B cell (primary cell): ENCODE data around the gene SPN. TPM values are rescaled to one million over a fixed set of nuclear protein-coding genes. Genes with fewer than 3 reads are reported as not detected.

ENCODE experiments used
- ATAC-seq: fragments of 200-7000 bp; cut with Tn5 transposase; one replicate; pipeline ENCODE4 v1.10.0; 2021; ENCODE audit warnings: low read depth, mild to moderate bottlenecking, moderate number of reproducible peaks, moderate library complexity
- CTCF ChIA-PET: fragments of 350-600 bp; sonication (Branson Sonifier 250); formaldehyde crosslinking; loops from one replicate; lab custom pipeline; 2021; ENCODE audit warnings: antibody characterized with exemption, inconsistent platforms; lab: Charles Lee
- POLR2A ChIA-PET: fragments of 350-600 bp; sonication (Branson Sonifier 250); formaldehyde crosslinking; loops from one replicate; lab custom pipeline; 2021; ENCODE audit warnings: antibody characterized with exemption; lab: Charles Lee
- DNase-seq: peaks from one replicate; pipeline ENCODE4 v3.0.0; 2013
- H2AFZ ChIP-seq: 2 replicates; pipeline ENCODE4 v1.6.1; 2012; ENCODE audit warnings: mild to moderate bottlenecking, low read depth, low read length; ENCODE audit not compliant: insufficient read depth, poor library complexity, severe bottlenecking
- H3K27ac ChIP-seq, 2 donors: 1 replicate in 1 of 2; 2 replicates in 1 of 2; pipeline ENCODE4 v1.5.1; 2012 to 2013; ENCODE audit warnings: low read length in 2 of 2, mild to moderate bottlenecking in 2 of 2, moderate library complexity in 1 of 2
- H3K27me3 ChIP-seq, 4 experiments: fragments of 200-600 bp in 1 of 4; sonication (generic) in 1 of 4; replicated peaks in 1 of 4; 1 replicate in 2 of 4; 2 replicates in 2 of 4; pipeline versions ENCODE4 v1.6.1 to v1.7.0; 2013 to 2016; ENCODE audit warnings: low read length in 3 of 4, mild to moderate bottlenecking in 2 of 4, mixed read lengths in 1 of 4, moderate library complexity in 1 of 4; ENCODE audit not compliant: insufficient read depth in 4 of 4, control insufficient read depth in 3 of 4; ENCODE audit errors: control extremely low read depth in 1 of 4
- H3K36me3 ChIP-seq, 2 experiments: replicated peaks in 1 of 2; 1 replicate in 1 of 2; 2 replicates in 1 of 2; pipeline versions ENCODE4 v1.6.1 to v1.7.1; 2013; ENCODE audit warnings: low read length in 1 of 2; ENCODE audit not compliant: insufficient read depth in 2 of 2, control insufficient read depth in 1 of 2; ENCODE audit errors: control extremely low read depth in 1 of 2, extremely low read depth in 1 of 2
- H3K4me1 ChIP-seq, 2 donors: fragments of 200-600 bp in 1 of 2; sonication (generic) in 1 of 2; 1 replicate in 1 of 2; 2 replicates in 1 of 2; pipeline versions ENCODE4 v1.5.1 to v1.6.1; 2013 to 2017; ENCODE audit warnings: low read length in 2 of 2; ENCODE audit not compliant: control insufficient read depth in 2 of 2, insufficient read depth in 2 of 2
- H3K4me2 ChIP-seq: replicated peaks from 2 replicates; pipeline ENCODE3; 2012; ENCODE audit warnings: mild to moderate bottlenecking, low read depth, low read length; ENCODE audit not compliant: poor library complexity, severe bottlenecking
- H3K4me3 ChIP-seq, 5 experiments: fragments of 200-600 bp in 1 of 5; sonication (generic) in 1 of 5; 1 replicate in 3 of 5; 2 replicates in 2 of 5; pipeline versions ENCODE4 v1.5.1 to v1.7.0; 2011 to 2016; ENCODE audit warnings: low read length in 4 of 5, mild to moderate bottlenecking in 4 of 5, low read depth in 2 of 5, control low read depth in 1 of 5, moderate library complexity in 1 of 5; ENCODE audit not compliant: insufficient read depth in 1 of 5; ENCODE audit errors: control extremely low read depth in 1 of 5, extremely low read depth in 1 of 5
- H3K79me2 ChIP-seq: fragments of 200-600 bp; sonication (generic); one replicate; pipeline ENCODE4 v1.6.0; 2016; ENCODE audit warnings: low read length; ENCODE audit not compliant: control insufficient read depth, insufficient read depth
- H3K9ac ChIP-seq: fragments of 200-600 bp; sonication (generic); 2 replicates; pipeline ENCODE4 v1.6.1; 2017; ENCODE audit warnings: mild to moderate bottlenecking, low read length, moderate library complexity
- H3K9me3 ChIP-seq, 3 donors: one replicate each; pipeline versions ENCODE4 v1.6.1 to v1.7.1; 2013; ENCODE audit warnings: low read length in 2 of 3; ENCODE audit not compliant: control insufficient read depth in 2 of 3, insufficient read depth in 1 of 3; ENCODE audit errors: control extremely low read depth in 1 of 3
- H4K20me1 ChIP-seq: 2 replicates; pipeline ENCODE4 v1.6.0; 2012; ENCODE audit warnings: mild to moderate bottlenecking, low read length; ENCODE audit not compliant: insufficient read depth, control insufficient read depth, poor library complexity, severe bottlenecking
- H3K27ac Mint-ChIP-seq: one replicate; pipeline ENCODE4 v1.8.0; 2021; ENCODE audit warnings: mixed read lengths
- H3K27me3 Mint-ChIP-seq: one replicate; pipeline ENCODE4 v1.8.0; 2021; ENCODE audit warnings: mixed read lengths
- H3K4me1 Mint-ChIP-seq: one replicate; pipeline ENCODE4 v1.8.0; 2021; ENCODE audit warnings: mixed read lengths
- H3K4me3 Mint-ChIP-seq: one replicate; pipeline ENCODE4 v1.8.0; 2021; ENCODE audit warnings: mixed read lengths
- H3K9me3 Mint-ChIP-seq: one replicate; pipeline ENCODE4 v1.8.0; 2022; ENCODE audit warnings: mixed read lengths; ENCODE audit not compliant: insufficient read depth
- CTCF ChIP-seq: fragments of 200-600 bp; IDR thresholded peaks from one replicate; pipeline ENCODE4 v1.8.0; 2022; ENCODE audit warnings: antibody characterized with exemption, mild to moderate bottlenecking
- EZH2 ChIP-seq: IDR thresholded peaks from 2 replicates; pipeline ENCODE4 v1.6.1; 2012; ENCODE audit warnings: borderline replicate concordance, low read depth, mild to moderate bottlenecking, moderate library complexity, low read length; ENCODE audit not compliant: insufficient read depth, poor library complexity, severe bottlenecking
- WGBS: methylation state at CpG from one replicate; pipeline ENCODE4 v1.1.5; 2013; ENCODE audit warnings: missing lambda C conversion rate; ENCODE audit not compliant: insufficient coverage; 5-methylcytosine and 5-hydroxymethylcytosine counted together
- intact Hi-C: fragments of 100-400 bp; cut with micrococcal nuclease; formaldehyde crosslinking; loops from one replicate; pipeline ENCODE4 v1.10.0; 2022
- polyA plus RNA-seq: library from polyadenylated mRNA; depleted of rRNA; stranded (reverse); fragments of >200 nt; gene quantifications from 2 replicates; pipeline ENCODE4 v1.2.3, GENCODE V29; 2012
- total RNA-seq, 2 donors: library from RNA; stranded (reverse); fragments of 120-200 nt in 1 of 2; gene quantifications; 1 replicate in 1 of 2; 2 replicates in 1 of 2; pipeline versions ENCODE4 v1.2.3 to v1.2.4, GENCODE V29; 2013 to 2022

SPN gene
- total and polyA plus RNA-seq, 2 donors (not counting 1 experiment from before 2014, with no cell fraction given) = 1.1 to 1.9 TPM

- TF ChIP-seq CTCF = no peak
- no peak for TF ChIP-seq EZH2
- intact Hi-C loops = no loop called here
- Histone ChIP-seq H3K36me3 (no peaks in the 10 kb centered on the region), H3K9me3 (peaks cover 0 to 4% (median 0%) of the 10 kb centered on the region in 3 donors), H3K79me2 (no peaks in the 10 kb centered on the region), H3K4me2 (no peak overlapping the region), H3K4me1 (peaks cover 20 to 34% of the 10 kb centered on the region in 2 donors), H3K9ac (no peak overlapping the region), H3K27ac (no peak overlapping the region), H2AFZ (no peak overlapping the region), H3K27me3 (no peaks in the 10 kb centered on the region), H4K20me1 (no peaks in the 10 kb centered on the region), H3K4me3 (no peak overlapping the region)
- H3K27ac Mint-ChIP-seq = no peak overlapping the region
- no CpG with 5 or more reads among the region's 3 CpGs for WGBS
- CTCF ChIA-PET = interaction anchor here (1.2 to 1.7 kb wide), 2 partner anchors 16 to 53 kb away, joined by 3 to 11 read pairs; partner anchors contain the start of gene SPN
- POLR2A ChIA-PET = no interaction called here
- no peak for ATAC-seq
- H3K9me3 Mint-ChIP-seq = no peaks in the 10 kb centered on the region
- no peak overlapping the region for H3K4me3 Mint-ChIP-seq
- no peaks in the 10 kb centered on the region for H3K27me3 Mint-ChIP-seq
- H3K4me1 Mint-ChIP-seq = peaks cover 29% of the 10 kb centered on the region
- DNase-seq = no peak
Observed at GRCh38 chr16:29646947-29647346, 16.1 kb upstream of the SPN start.

GRCh38 chr16:29649588-29650494 lies 13.2 kb upstream of the SPN start:
- CTCF ChIA-PET = no interaction called here
- no peak overlapping the region for H3K4me3 Mint-ChIP-seq
- WGBS = 98% methylated on average over 6 of the region's 9 CpGs

More at GRCh38 chr16:29649588-29650494, 13.2 kb upstream of the SPN start:
- H3K4me3 ChIP-seq = no peak overlapping the region
- peaks cover 0 to 4% (median 0%) of the 10 kb centered on the region in 3 donors for H3K9me3 ChIP-seq
- no peaks in the 10 kb centered on the region for H4K20me1 ChIP-seq
- H3K4me1 ChIP-seq = peaks cover 24 to 31% of the 10 kb centered on the region in 2 donors
- H3K27ac ChIP-seq = no peak overlapping the region
- H2AFZ ChIP-seq = no peak overlapping the region
- intact Hi-C loops = loop anchor here (5.0 kb wide), 1 partner anchor 52 kb away; no protein-coding TSS in a partner anchor
- no peaks in the 10 kb centered on the region for H3K36me3 ChIP-seq
- no peak overlapping the region for H3K4me2 ChIP-seq
- no peak for TF ChIP-seq CTCF
- no peak for TF ChIP-seq EZH2
- H3K27me3 Mint-ChIP-seq = no peaks in the 10 kb centered on the region
- no peak for DNase-seq
- H3K4me1 Mint-ChIP-seq = peaks cover 25% of the 10 kb centered on the region
- no peak for ATAC-seq
- H3K27me3 ChIP-seq = no peaks in the 10 kb centered on the region
- no peaks in the 10 kb centered on the region for H3K9me3 Mint-ChIP-seq
- POLR2A ChIA-PET = no interaction called here
- no peak overlapping the region for H3K9ac ChIP-seq
- no peak overlapping the region for H3K27ac Mint-ChIP-seq
- no peaks in the 10 kb centered on the region for H3K79me2 ChIP-seq
